Activated naive CD4-positive, alpha-beta T cell treated with Interleukin-2 at 50 U/mL for 16 hours (primary cell): ENCODE data around the gene ANGEL1.

ENCODE experiments used
- DNase-seq: peaks from one replicate; pipeline ENCODE4 v3.0.0-alpha.2; 2020

Gene ANGEL1

DNA sequence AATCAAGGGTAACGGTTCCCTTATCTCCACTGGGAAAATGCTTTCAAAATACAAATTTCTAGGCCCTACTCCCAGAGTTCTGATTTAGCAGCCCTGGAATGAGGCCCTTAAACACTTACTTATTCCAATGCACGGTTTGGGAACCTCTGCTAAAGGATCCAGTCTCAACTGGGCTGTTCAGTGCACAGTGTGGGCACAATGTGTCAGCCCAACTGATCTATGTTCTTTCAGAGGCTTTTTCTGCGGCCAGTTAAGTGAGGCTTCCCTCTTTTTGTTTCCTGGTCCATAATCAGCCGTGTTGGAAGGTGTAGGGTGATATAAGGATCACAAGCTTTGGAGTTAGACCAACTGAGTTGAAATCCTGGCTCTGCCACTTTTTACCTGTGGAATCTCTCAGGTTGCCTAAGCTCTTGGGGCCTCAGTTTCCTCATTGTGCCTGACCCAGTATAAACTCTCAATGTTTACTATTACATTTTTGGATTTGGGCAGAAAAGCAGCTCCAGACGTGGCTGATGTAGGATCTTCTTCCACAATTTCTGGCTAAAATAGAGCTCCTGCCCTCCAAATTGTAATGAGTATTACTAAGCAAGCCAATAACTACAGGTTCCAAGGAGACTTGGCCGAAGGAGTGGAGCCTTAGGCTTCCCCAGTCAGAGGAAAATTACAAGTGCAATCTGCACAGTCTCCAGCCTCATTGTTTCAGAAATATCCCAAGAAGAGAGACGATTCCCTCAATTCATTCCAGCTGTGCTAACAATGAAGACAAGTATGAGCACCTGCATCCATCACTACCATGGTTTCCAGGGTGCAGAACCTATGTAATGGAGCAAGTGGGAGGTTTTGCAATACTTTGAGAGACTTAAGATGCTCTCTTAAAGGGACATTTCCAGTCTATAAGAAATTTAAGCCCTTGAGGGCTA lies 2.3 kb upstream of the ANGEL1 start:
- DNase-seq: no peak

- DNase-seq: no peak
These were observed 625 bp downstream of the ANGEL1 start for GRCh38 chr14:76812093-76812421.

- DNase-seq: no peak
These were observed 1.1 kb downstream of the ANGEL1 start for GRCh38 chr14:76811561-76811960.

- peak; percentile 7 for DNase-seq
These were observed 1.7 kb downstream of the ANGEL1 start for GRCh38 chr14:76810953-76811400.

GRCh38 chr14:76810525-76810924 lies 2.2 kb downstream of the ANGEL1 start:
- DNase-seq: no peak

GRCh38 chr14:76808990-76809389 lies 3.7 kb downstream of the ANGEL1 start:
- no peak for DNase-seq

DNA sequence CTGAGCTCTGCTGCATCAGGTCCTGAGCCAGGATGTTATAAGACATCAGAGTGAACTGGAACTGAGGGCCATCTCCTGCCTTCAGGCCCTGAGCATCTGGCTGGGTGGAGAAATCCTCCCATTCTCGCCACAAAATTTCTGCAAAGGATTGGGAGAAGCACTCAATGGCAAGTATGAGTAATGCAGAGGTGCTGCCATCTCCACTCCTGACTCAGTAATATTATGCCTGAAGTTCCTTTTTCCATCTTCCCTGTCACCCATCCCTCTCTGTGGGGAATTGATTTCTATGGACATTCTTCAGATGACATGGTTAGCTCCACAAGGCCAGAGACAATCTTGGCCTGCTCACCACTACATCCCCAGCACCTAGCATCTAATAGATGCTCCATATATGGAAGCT lies 4.7 kb downstream of the ANGEL1 start:
- DNase-seq: no peak

DNA sequence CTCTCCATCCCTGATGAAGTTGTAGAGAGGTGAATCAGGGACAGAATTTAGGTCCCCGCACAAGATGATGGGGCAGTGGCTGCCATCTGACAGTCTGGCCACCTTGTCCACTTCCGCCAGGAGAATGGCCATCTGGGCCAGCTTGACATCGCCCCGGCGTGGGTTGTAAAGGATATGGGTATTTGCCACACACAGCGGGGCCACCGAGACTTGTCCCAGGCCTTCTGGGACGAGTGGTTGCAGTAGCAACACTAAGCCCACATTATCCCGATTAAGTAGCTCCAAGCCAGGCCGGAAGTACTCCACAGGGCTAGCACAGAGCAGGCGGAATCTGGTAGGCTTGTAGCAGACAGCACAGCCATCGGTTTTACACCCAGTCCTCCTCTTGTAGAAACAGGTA lies 6.2 kb downstream of the ANGEL1 start:
- no peak for DNase-seq

GRCh38 chr14:76793956-76794355 lies 18.7 kb downstream of the ANGEL1 start:
- DNase-seq: no peak

GRCh38 chr14:76793324-76793723 lies 19.4 kb downstream of the ANGEL1 start:
- DNase-seq: no peak

GRCh38 chr14:76792422-76792821 lies 20.3 kb downstream of the ANGEL1 start:
- no peak for DNase-seq

GRCh38 chr14:76786601-76787000 lies 26.1 kb downstream of the ANGEL1 start:
- no peak for DNase-seq

- DNase-seq: peak; percentile 60
These were observed 27.8 kb downstream of the ANGEL1 start for GRCh38 chr14:76784881-76785280.

DNA sequence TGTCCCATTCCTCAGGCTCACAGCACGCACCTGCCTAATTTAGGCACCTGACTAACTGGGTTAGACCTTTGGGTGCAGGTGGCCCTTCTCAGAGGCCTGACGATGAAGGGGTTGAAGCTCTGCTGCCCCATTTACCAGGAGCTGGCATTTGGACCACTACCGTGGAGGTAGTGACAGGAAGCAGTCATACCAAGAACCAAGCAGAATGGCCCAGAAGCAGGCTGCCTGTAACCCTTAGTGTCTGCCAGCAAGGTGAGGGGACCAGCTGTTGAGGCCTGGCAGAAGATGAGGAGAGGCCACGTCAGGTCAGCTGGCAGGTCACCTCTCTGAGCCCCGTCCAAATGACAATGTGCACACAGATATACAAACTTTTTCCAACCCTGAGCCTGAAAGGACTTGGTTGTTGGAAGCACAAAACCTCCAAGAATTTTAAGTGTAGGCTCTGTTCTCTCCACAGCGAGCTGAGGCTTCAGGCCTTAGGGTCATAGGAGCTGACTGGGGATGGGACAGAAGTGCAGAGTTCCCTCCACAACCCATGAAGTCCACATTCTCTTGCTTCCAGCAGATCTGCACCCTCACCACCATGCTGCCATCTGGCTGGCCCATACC lies 28.3 kb downstream of the ANGEL1 start:
- no peak for DNase-seq

GRCh38 chr14:76782885-76783566 lies 29.7 kb downstream of the ANGEL1 start:
- no peak for DNase-seq

DNA sequence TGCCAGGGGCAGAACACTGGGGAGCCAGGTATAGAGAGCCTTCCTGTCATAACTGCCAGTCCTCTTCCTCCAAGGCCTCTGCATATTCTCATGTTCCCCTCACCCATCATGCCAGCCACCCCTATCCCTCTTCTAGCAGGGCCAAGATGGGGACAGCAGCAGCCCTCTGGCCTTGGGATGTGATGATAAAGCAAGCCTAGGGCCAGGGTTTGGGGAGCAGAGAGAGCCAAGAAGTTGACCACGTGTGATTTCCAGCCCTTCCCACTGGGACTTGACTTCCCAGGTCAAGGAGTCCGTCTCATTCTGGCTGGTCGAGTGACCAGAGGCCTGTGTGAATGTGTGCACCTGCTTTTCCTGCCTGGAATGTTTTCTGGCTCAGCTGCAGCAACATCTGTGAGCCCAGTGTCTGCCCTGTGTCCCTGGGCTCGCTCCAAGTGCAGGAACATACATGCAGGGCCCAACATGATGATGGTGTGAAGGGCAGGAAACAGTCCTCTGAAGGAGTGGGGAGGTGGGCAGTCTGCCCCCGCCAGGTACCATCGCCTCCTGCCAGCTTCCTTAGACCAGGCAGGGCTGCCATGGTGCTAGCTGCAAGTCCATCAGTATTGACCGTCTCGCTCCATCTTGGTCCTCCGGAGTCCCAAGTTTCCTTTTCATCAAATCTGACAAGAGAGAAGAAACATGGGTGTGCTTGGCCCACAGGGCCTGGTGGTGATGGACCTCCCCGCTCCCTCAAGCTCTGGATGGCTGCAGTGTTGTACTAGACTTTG lies 30.4 kb downstream of the ANGEL1 start:
- no peak for DNase-seq

DNA sequence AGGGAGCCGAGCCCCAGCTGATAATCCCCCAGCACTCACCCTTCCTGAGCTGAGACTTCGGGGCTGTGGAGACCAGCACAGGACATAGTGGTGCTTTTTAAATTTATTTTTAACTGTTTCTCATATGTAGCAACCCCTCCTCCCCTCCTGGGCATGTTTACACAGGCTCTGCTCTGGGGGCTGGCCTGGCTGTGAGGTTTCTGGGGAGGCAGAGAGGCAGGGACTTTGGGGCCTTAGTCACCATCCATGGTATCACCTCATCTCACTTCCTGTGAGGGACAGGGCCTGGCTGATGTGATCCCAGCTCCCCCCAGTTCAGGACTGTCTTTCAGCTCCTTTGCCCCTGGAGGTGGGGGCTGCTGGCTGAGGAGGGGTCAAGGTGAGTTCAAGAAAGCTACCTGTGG lies 31.0 kb downstream of the ANGEL1 start:
- no peak for DNase-seq

DNA sequence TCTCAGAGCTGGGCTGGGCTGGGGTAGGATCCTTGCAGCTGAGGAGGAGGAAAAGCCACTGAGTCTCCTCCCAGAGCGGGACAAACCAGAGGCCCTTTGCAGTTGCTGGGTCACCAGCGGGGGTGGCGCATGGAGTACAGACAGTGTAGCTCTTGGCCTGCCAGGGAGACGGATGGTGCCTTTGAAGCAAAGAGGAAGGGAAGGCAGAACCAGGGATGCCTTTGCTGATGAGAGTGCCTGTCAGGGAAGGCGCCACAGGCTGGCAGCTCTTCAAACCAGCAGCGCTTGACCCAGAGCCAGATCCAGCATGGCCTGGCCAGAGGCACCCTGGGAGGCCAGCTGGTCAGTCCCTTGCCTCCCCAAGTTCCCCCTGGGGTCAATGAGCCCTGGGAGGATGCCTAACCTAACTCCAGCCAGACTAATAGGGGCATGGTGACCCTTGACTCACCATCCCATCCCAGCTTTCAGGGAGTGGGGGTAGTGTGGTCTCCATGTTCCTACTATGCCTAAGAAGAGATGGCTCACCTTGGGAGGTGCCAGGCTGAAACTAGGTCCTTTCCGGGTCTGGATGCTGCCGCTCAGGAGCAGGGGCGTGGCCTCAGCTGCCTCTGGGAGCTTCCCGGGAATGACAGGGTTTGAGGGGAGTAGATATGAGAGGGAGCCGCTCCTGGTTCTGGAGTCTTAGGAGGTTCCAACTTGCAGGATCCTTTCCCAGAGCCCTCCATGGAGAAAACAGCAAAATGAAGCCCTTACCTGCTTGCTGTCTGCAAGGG lies 31.6 kb downstream of the ANGEL1 start:
- no peak for DNase-seq

DNA sequence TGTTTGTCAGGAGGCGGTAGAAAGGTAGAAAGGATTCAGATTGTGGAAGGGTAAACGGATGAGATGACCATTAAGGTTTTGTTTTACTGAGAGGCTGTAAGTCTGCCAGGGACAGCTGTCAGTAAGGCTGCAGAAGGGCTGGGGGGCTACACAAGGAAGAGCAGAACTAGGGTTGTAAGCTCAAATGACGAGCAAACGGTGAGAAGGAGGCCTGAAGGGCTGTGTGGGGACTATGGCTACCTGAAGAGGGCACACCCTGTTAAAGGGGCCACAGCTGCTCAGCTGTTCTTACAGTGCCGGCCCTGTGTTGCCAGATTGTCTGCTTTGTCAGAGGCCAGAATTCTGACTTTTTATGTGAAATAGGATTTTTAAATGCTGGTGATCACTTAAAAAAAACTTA lies 32.3 kb downstream of the ANGEL1 start:
- DNase-seq: no peak

- no peak for DNase-seq
These were observed 32.7 kb downstream of the ANGEL1 start for GRCh38 chr14:76780058-76780345.

DNA sequence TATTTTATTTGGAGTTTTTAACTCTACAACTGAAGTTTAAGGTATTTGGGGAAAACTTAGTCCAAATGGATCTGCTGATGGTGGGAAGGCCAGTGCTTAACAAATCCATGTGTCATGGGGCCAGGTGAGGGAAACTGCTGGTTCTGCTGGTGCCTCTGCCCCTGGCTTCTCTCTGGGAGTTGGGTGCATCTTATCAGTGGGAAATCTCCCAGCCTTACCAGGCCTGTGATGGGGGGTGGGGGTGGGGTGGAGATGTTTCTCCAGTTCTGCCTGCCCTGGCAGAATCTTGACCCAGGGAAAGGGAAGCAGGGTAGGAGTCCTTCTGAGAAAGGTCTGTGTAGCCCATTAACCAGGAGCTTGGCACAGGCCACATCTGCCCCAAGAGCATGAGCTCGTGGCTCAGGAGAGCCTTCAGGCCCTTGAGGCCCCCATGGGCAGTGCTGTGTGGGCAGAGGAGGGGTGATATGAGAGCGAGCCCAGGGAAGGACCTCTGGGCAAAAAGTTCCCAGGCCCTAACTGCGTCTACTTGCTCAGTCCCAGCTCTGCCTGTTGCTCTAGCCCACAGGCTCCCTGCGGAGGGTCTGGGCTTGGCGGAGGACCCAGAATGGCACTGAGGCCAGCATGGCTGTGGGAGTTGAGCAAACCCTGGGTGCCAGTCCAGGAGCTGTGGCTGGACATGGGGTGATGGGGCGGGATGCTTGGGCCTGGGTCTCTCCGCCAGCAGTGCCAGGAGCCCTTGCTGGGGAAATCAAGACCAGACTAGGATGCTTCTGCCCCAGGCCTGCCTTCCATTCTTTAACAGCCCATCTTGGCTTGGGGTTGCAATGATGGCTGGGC lies 33.2 kb downstream of the ANGEL1 start:
- DNase-seq: no peak
